ENCODE measurements around the gene GSAP.
"Not testable (repeated sequence)": the region's sequence is repeated elsewhere in the genome, so short reads cannot be mapped to it uniquely, and the experiment has no call there.

Gene GSAP

GRCh38 chr7:77415823-77416620 lies at the start of gene GSAP:
GSAP (minus strand) TSS chr7:77416349; CDS start chr7:77416321, 28 bp downstream.
- peak; percentile 53 for DNase-seq

DNA sequence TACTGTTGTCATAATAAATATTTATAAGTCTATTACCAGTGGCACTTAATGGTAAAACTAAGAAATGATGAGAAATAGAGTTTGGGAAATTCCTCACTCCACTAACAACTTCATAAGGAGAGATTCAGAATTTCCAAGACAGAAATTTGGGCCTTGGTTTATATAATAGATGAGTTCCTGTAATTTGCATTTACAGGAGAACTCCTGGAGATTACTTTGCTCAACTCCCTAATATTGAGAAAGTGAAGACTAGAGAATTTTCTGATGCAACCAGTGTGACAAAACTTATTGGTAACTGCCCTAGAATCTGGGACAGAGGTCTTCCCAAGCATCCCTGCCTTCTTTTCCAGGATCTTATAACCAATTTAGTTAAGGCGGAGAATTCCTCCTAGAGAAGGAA lies 49.1 kb upstream of the GSAP start:
- no peak for DNase-seq

GRCh38 chr7:77464589-77464988 lies 48.4 kb upstream of the GSAP start:
- DNase-seq: no peak

DNA sequence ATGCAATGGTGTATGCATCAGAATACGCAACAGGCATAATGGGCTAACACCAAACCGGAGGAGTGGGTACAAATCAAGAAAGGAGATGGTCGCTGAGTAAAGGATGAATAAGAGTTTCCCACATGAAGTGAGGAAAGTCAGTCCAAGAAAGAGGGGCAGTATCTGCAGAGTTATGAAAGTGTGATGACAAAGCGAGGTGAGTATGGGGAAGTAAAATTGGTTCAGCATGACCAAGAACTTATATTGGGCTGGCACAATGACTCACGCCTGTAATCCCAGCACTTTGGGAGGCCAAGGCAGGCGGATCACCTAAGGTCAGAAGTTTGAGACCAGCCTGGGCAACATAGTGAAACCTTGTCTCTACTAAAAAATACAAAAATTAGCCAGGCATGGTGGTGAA lies 47.5 kb upstream of the GSAP start:
- DNase-seq: peak; percentile 65

DNA sequence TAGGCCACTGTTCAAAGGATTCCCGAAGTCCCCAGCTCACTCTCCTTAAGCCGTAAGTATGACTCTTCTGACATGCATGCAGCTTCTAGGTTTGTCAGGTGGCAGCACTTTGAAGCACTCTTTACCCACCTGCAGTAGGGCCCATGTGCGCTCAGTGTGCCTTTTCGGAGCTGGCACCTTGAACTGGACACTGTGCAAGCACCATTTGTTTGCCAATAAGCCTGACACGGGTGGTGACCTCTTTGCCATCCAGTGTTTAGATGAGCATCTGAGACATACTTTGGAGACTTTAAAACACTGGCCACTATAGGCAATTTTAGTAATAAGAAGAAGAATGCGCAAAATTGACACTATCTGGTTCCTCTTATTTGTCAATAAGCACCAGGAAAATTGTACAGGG lies 45.7 kb upstream of the GSAP start:
- DNase-seq: no peak

- DNase-seq: peak; percentile 48
Observed at GRCh38 chr7:77461246-77461645, 45.1 kb upstream of the GSAP start.

DNA sequence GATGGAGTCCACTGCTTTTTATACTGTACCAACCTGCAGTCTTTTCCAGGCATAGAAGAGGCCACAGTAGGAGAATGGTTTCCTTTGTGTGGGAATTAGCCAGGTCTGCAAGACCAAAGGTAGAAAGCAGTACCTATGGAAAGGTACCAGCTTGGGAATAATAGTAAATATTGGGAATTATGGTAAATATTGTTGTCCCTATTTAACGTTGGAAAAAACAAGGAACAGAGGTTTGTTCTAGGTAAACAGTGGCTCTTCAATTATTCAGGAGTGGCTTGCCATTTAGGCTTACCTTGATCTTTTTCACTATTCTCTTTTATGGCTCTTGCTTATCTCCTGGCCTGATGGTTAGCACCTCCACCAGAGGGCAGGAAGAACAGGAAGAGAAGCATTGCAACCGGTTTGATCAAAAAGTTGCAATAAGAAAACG lies 43.9 kb upstream of the GSAP start:
- DNase-seq: no peak

- no peak for DNase-seq
Observed at GRCh38 chr7:77459311-77459726, 43.2 kb upstream of the GSAP start.

DNA sequence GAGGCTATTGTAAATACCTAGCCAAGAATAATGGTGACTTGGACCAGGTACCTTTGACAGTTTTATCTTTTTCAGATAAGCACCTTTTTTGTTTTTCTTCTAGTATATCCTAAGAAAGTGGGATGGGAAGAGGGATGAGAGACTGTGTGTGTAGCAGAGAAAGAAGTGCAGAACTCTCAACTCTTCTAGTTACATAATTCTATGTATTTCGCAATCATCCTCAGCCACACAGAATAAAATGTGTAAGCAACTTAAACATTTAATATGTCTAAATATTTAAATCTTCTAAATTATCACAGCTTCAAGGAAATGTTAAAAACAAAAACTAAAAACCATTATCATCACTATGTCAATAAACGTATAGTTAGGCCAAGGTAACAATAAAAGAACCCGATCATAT lies 42.6 kb upstream of the GSAP start:
- no peak for DNase-seq

DNA sequence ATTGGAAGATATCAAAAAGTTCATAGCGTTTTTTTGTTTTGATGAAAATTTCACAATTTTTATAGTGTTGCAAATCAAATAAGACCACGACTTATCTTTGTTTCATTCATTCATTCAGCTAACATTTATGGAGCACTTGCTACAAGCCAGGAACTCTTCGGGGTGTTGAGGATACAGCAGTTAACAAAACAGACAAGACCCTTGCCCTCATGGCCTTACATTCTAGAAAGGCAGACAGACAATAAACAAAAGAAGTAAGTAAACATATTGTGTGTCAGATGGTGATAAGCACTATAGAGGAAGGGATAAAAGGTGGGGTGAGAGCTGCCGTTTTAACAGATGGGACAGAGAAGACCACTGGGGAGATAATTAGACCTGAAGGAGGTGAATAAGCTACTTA lies 41.6 kb upstream of the GSAP start:
- DNase-seq: no peak

- DNase-seq: no peak
Observed at GRCh38 chr7:77456696-77457095, 40.5 kb upstream of the GSAP start.

- peak; percentile 86 for DNase-seq
Observed at GRCh38 chr7:77455321-77455720, 39.2 kb upstream of the GSAP start.

- no peak for DNase-seq
Observed at GRCh38 chr7:77454802-77455201, 38.7 kb upstream of the GSAP start.

- DNase-seq: peak; percentile 12
Observed at GRCh38 chr7:77453531-77453930, 37.4 kb upstream of the GSAP start.

GRCh38 chr7:77451950-77452349 lies 35.8 kb upstream of the GSAP start:
- not testable (repeated sequence) for DNase-seq

DNA sequence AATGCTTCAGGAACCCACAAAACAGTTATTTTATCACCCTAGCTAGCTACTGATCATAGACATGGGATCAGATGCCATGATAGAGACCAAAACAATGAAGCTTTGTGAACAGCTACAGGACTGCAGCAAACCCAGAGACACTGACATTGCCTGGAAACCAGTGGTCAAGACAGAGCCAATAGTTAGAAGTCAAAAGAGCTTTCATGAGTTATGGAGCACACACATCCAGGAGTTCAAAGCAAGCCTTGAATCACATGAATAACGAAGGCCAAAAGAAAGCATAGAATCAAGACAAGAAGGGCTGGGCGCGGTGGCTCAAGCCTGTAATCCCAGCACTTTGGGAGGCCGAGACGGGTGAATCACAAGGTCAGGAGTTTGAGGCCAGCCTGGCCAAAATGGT lies 34.5 kb upstream of the GSAP start:
- no peak for DNase-seq

DNA sequence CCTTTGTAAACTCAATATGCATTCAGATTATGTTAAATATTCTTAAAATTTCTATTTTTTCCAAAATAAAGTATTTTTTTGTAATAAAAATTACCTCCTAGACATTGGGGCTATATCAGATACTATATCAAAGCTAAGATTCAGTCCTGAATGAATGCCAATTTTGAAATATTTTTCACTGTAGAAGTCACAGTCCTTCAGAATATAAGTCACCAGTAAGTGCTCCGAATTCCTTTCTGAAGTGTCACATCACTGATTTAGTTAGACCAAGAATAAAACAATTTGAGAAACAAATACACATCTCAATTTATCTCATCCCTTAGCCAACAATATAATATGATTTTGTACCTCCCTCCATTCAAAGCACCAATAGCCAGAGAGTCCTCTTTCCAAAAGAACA lies 33.9 kb upstream of the GSAP start:
- peak; percentile 63 for DNase-seq

- DNase-seq: no peak
Observed at GRCh38 chr7:77447616-77448015, 31.5 kb upstream of the GSAP start.

- DNase-seq: peak; percentile 50
Observed at GRCh38 chr7:77444123-77444522, 28.0 kb upstream of the GSAP start.

DNA sequence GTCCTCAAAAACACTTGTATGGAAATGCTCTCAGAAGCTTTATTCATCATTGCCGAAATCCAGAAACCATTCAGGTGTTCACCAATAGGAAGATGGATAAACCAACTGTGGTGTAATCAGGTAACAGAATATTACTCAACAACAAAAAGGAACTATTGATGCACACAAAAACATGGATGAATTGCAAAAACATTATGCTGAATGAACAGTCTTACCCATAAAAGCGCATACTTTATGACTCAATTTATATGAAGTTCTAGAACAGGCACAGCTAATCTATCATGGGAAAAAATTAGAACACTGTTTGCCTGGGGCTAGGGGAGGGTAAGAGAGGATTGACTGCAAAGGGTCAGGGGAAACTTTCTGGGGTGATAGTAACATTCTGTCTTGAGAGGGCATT lies 26.9 kb upstream of the GSAP start:
- no peak for DNase-seq

DNA sequence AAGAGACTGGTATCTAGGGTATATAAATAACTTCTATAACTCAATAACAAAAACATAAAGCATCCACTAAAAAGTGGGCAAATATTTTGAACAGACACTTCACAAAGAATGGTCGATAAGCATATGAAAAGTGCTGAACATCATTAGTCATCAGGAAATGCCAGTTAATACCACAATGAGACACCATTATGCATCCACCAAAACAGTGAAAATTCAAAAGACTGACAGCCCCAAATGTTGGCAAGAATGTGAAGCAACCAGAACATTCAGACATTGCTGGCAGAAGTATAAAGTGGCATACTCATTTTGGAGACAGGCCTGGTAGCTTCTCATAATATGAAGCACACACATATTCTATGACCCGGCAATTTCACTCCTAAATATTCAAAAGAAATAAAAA lies 26.5 kb upstream of the GSAP start:
- peak; percentile 75 for DNase-seq

DNA sequence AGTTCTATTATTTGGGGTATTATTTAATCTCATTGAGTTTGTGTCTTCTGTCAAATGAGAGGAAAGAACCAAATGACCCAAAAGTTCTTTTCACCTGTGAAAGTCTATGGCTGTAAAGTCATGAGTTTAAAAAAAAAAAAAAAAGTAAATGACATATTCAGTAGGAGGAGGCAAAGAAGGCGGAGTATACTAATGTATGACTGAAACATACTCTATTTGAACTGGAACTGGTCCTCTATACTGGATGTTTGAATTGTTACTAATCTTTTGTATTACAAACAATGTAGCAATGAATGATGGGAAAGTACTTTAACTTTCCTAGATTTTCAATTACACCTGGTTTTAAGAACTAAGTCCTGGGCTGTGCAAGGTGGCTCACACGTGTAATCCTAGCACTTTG lies 24.9 kb upstream of the GSAP start:
- DNase-seq: no peak

DNA sequence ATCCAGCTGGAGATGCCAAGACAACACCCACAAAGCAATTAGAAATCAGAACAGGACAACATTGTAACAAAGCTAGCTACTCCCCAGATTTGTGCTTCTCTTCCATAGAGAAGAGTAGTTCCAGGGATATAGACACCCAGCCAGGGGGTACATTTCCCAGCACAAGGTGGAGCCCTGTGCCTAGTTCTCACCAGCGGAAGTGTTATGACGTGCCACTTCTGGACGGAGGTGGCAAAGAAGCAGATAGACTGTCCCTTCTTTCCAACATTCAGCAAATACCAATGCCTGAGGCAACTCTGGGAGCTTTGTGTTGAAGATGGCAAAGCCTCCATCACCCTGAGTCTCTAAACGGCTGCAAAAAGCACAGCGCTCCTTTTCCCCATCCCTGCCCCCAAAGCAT lies 23.4 kb upstream of the GSAP start:
- DNase-seq: peak; percentile 35

- no peak for DNase-seq
Observed at GRCh38 chr7:77438131-77438530, 22.0 kb upstream of the GSAP start.

Measured in EL (cell line).